GM21529 (cell line): ENCODE results near the gene MPEG1.

ENCODE experiments used
- ATAC-seq: cut with Tn5 transposase; IDR thresholded peaks from one replicate; pipeline ENCODE4 v1.9.1; 2021; ENCODE audit not compliant: unreplicated experiment

MPEG1 gene

GRCh38 chr11:59191890-59192289 is 20.8 kb downstream of the MPEG1 start:
- no peak for ATAC-seq

- no peak for ATAC-seq
These were observed 21.6 kb downstream of the MPEG1 start for GRCh38 chr11:59191095-59191494.

DNA sequence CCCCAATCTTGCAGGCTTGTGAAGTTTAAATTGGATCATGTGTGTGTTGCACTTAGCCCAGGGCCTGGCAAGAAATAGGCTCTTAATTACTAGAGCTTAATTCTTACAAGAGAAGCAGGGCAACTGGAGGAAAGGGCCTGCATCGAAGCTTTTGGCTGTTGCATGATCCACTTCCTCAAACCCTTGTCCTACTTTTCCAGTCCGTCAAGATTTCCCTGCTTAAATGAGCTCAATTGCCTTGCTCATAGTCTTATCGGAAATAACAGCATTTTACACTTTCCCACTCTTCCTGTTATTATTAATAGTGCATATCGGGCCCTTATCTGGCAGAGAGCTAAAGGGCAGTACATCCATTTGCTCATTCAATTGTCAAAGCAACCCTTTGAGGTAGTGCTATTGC is 22.7 kb downstream of the MPEG1 start:
- no peak for ATAC-seq

- no peak for ATAC-seq
These were observed 23.8 kb downstream of the MPEG1 start for GRCh38 chr11:59188954-59189353.

GRCh38 chr11:59187587-59187986 is 25.1 kb downstream of the MPEG1 start:
- no peak for ATAC-seq

GRCh38 chr11:59187035-59187434 is 25.7 kb downstream of the MPEG1 start:
- ATAC-seq = no peak

- peak; percentile 74 for ATAC-seq
These were observed 26.6 kb downstream of the MPEG1 start for GRCh38 chr11:59186130-59186594.

DNA sequence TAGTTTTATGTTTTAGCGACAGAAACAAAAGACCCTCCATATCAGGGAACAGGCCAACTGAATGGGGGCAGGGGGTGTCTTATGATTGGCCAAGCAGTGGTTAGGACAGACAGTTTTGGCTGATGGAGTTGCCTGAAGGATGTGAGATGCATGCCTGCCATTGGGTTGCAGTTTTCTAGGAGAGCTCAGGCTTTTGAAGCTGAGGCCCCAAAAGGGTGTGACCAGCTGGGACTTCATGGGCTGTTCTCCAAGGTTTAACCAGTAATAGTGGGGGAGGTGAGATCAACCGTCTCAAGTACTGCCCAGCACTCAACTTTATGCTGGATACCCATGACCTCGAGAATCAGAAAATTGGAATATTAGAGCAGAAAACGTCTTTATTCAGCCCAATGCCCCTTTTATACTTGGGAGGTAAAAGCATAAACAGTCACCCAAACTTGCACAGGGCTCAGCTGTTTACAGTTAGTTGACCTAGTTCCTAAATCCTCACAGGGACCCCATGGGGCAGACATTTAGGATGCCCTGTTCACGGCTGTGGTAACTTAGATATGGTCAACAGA is 27.3 kb downstream of the MPEG1 start:
- no peak for ATAC-seq

DNA sequence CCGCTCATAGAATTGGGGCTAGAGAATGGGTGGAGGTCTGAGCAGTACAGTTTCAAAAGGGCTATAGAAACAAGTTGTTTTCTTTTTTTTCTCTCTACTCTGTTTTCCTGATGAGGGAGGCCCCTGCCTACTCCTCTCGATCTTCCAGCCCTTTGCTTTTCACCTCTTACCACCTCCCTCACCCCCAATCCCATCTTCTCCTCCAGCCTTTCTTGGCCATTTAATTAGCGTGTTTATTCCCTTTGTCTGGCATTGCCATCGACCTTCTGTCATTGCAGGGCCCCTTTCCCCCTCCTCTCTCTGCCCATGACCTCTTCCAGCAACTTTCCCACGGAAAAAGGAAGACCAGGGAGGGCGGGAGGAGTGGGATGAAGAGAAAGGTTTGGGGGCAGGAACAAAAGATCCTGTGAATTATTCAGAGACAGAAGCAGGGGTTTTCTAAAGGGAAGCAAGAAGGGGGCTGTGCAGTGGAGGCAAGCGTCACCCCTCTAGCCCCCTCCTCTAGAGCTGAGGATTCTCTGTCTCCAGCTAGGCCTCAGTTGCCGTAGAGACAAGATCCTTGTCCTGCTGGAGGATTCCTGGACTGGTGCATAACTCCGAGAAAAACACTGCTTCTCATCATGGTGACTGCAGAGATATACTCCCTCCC is 27.9 kb downstream of the MPEG1 start:
- ATAC-seq = no peak

DNA sequence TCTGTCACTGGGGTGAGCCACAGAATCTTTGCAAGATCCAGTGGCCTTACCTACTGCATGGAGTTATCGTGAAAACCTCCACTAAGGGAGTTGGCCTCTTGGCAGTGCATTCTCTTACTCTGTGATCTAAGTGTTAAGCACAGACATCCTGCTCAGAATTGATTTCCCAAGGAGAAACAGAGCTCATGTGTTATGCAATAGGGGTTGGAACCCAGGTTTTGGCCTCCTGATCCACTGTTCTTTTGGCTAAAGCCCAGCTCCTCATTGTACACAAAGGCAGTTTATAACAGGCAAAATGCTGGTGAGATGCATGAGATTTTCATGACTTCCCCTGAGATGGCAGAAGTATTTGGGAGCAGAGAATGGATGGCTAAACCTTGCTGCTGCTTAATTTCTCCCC is 29.0 kb downstream of the MPEG1 start:
- no peak for ATAC-seq

DNA sequence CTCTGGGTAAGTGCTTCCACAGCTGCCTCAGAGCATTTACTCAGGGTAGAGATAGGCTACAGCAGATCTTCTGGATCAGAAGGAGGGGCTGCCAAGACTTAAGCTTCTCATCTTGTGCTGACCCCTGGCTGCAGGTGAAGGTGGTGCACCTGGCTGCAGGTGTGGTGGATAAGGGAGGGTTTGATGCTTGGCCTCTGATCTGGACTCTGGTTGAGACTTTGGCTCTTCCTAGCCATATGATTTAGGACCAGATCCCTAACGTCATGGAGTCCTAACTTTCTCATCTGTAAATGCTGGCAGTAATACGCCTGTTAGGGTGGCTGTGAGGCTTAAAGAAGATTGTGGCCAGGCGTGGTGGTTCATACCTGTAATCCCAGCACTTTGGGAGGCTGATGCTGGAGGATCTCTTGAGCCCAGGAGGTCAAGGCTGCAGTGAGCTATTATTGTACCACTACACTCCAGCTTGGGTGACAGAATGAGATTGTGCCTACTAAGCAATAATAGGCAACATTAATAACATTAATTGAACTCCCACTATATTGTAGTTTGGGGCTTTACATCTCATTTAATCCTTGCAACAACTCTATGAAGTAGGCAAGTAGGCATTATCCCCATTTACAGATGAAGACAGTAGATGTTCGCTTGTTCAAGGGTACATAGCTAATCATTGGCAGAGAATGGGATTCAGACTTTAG is 30.1 kb downstream of the MPEG1 start:
- ATAC-seq = no peak

- no peak for ATAC-seq
These were observed 30.8 kb downstream of the MPEG1 start for GRCh38 chr11:59181746-59182456.

DNA sequence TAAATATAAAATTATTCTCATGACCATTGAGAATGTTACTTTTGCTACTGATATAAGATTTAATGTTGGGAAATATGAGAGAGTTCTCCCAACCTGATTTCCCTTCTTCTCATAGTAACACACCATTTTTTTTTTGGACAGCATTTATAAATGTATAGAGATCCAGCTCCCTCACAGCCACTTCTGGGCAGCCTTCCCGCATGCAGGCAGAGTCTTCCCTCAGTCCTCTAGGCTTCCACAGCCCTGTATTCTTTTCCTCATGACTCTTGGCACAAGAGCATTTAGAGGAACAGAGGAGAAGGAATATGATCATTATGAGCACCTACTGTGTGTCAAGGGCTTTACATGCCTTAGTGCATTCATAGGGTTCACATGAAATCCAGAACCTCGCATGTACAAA is 31.8 kb downstream of the MPEG1 start:
- ATAC-seq = no peak

DNA sequence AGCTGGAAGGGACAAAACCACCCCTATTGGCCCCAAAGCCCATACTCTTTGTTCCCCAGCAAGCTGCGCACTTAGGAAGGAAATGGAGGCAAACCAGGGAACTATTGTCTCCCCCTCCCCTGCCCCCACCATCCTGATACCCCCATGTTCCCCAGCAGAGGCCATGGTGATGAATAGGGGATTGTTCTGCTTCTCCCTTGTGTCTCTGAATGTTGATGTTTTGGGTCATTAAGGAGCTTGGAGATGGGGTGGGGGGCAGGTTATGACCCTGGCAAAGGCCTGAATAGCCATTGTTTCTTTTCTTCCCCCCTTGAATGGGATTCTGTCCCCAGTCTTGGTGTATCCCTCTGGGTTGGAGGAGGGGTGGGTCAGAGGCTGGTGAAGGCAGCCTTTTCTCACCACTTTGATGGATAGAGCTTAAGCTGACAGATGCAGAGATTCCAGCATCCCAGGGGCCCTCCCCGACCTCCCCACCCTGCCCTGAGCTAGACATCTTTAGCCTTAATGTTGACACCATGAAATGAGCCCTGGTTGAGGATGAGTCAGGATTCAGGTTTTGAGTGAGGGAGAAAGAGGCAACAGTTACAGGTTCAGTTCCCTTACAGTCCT is 32.5 kb downstream of the MPEG1 start:
- ATAC-seq = no peak

GRCh38 chr11:59179121-59179520 is 33.6 kb downstream of the MPEG1 start:
- ATAC-seq = no peak

GRCh38 chr11:59178402-59178801 is 34.3 kb downstream of the MPEG1 start:
- no peak for ATAC-seq

DNA sequence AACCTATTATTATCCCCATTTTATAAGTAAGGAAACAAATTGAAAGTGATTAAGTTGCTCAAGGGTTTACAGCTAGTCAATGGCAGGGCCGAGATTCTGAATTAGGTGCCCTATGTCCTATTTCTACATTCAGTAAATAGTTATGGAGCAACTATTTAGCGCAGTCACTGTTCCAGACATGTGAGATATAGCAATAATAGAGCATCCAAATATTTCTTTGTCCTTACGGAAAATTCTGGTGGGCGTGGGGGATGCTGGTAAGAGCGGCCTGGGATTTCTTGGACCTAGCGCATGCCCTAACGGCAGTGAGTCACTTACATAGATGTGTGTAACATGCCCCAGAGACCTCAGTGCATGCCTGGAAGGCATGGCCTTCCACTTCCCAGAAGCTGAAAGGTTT is 36.4 kb downstream of the MPEG1 start:
- no peak for ATAC-seq

- no peak for ATAC-seq
These were observed 37.6 kb downstream of the MPEG1 start for GRCh38 chr11:59175091-59175501.

GRCh38 chr11:59174664-59175033 is 38.1 kb downstream of the MPEG1 start:
- ATAC-seq = no peak

- no peak for ATAC-seq
These were observed 38.6 kb downstream of the MPEG1 start for GRCh38 chr11:59173964-59174663.
